Left kidney (tissue), 8 donors: ENCODE results near the gene CCDC39. TPM values are rescaled to one million over a fixed set of nuclear protein-coding genes. Genes with fewer than 3 reads are reported as not detected.

Source experiments
- DNase-seq: peaks from one replicate; pipeline ENCODE4 v3.0.0-alpha.2; 2013
- long read RNA-seq, 8 donors: transcript quantifications; one replicate each; lab custom pipeline, GENCODE V29; 2026
- polyA plus RNA-seq: library from polyadenylated mRNA; unstranded; fragments of 120-200 nt; gene quantifications from one replicate; pipeline ENCODE4 v1.2.1, GENCODE V29; 2013; ENCODE audit not compliant: insufficient read length

The CCDC39 gene
- polyA plus RNA-seq, result 9.8 TPM
- long read RNA-seq, donor 1, result 0 reads
- long read RNA-seq, donor 2, result 0 reads
- long read RNA-seq, donor 3, result 0 reads
- long read RNA-seq, donor 4, result 0 reads
- long read RNA-seq, donor 5, partial matches to known transcripts, result 0 of 1 reads
- long read RNA-seq, donor 5, other reads (novel, unspliced or antisense), result 0 of 1 reads
- long read RNA-seq, donor 6, partial matches to known transcripts, result 12 of 24 reads
- long read RNA-seq, donor 6, other reads (novel, unspliced or antisense), result 12 of 24 reads
- long read RNA-seq, donor 7, result 0 reads
- long read RNA-seq, donor 8, result 0 reads

DNA sequence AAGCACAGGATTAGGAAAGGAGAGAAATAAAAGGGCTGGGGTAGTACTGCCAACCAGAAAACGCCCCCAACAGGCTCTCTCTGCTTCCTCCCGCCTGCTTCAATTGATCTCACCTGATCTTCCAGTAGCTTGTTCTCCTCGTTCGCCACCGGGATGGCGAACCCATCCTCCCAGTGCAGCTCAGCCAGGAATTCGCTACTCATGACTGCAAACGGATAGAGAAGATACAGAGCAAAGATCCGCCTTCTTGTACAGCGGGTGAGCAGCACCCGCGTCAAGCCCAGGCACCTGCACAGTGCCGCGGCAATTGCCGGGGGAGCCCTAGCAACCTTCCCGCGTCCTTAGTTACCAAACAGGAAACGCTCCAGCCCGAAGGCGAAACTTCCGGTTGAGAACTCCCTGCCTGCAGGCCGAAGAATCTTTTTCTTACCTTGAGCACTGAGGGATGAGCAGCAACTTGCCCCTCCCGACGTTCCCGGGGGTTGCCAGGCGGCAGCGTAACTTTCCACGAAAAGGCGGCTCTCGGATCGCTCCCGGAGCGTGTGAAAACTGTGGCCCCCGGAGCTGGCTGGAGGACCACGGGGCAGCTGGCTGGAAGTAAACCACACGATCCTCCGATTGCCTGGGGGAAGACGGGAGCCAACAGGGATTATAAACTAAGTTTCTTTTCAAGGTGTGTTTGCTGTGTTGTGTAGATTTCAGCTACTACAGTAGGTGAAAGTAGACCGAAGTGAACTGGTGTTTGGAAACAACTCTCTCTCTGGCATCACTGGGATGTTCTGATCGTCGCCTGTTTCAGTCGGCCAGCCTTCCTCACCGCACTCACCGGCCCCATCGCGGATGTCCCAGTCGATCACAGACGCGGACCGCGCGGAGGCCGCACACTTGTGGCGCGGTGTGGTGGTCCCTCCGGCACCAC lies at the start of gene CCDC39:
Gene CCDC39 (minus strand): TSS at position 312 of the 919 bp plus-strand sequence. CDS start 109 bp downstream, at position 203.
- DNase-seq, result peak; percentile 79

DNA sequence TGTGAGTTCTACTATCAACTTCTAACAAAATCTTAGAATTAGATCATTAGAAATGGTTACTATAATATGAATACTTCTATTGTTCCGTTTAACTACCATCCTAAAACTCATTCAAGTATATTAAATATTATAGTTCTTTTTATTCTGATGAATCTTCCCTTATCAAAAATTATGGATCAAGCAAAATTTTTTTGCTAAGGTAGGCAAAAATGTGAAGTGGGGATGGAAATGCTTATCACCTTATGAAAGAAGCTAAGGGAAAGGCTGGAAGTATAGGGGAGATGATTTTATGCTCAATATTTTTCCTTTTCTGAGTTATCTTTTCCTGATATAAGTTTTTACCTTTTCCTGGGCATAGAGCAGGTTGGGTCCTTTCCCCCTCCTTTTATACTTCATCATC lies 40.7 kb upstream of the CCDC39 start:
- no peak for DNase-seq

DNA sequence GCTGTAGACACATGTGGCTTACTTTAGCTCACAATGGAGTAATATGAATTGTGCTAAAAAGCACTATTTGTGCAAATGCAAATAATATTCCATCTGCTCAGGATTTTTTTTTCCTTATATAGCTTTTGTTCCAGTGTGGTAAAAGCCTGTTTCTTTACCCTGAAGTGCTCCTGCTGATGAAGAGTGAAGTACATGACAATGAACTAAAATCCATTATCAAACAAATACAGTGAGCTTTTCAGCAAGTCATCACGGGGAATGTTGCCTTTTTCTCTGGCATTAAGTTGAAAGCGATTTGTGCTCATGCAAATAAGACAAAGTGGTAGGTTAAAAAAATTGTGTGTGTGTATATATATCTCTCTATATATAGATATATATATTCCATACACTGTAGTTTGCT lies 28.6 kb upstream of the CCDC39 start:
- no peak for DNase-seq

DNA sequence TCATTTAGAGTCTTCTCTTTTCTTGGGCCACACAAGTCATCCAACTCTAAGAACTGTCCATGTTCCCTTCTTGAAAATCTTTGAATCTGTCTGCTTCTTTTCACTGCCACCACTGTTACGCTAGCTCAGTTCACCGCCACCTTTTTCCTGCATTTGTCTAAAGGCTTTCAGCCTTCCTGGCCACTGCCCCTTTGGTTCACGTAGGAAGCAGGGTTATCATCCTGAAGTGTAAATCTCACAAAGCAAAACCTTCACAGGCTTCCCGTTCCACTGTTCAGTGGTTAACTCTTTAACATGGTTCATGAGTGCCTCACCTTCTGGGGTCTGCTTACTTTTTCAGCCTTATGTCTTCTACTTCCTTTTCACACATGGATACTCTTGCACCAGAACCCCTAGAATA lies 26.3 kb upstream of the CCDC39 start:
- DNase-seq, result peak; percentile 1

DNA sequence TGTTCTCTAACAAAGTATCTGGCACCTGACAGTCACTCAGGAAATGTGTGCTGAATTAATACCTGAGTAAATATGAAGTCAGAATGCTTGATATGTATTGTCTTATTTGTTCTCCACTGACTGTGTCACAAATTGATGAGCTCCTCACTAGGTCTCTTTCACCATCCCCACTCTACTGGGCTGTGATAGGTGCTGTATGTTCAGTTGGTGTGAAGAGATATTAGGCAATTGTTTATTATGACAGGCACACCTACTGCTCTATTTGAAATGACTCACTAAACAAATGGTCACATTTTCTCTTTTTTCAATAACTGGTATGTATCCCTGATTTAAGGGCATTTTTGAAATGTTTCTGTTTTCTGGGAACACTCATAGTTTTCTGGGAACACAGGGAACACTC lies 25.2 kb upstream of the CCDC39 start:
- DNase-seq, result no peak

DNA sequence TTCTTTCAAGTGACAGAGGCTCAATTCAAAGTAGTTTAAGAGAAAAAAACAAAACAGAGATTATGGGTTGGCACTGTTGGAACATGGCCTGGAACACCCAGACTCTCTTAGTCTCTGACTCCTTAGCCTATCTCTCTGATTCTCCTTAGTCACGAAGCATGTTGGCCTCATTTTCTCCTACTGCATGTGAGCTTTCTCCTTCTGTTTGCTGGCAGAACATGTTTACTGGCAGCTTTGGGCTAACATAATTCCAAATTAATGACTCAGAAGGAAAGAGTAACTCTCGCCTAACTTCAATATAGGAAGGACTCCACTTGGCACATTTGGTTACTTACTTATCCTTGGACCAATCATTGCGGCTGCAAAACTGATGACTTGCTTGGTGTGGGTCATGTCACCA lies 21.7 kb upstream of the CCDC39 start:
- no peak for DNase-seq

DNA sequence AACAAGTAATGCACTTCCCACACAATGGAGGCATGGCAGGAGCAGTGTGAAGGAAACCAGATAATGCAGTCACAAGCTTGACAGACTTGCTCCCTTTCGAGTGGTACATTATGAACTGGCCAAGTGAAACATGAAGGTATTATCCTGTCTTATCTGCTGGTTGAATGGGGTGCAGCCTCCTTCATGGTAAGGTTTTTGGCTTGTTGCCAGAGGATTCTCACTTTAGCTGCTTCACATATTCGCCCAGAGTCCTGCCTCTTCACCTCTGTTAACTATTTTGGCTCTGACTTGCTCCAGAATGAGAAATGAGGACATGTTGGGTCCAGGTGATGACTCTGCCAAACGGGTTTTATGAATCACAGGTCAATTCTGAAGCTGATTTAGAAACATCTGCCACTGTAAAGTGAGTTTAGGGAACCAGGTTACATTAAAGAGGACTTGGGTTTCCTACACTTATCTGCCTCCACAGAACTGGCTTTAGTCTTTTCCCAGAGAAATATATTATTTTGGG lies 19.5 kb upstream of the CCDC39 start:
- no peak for DNase-seq

DNA sequence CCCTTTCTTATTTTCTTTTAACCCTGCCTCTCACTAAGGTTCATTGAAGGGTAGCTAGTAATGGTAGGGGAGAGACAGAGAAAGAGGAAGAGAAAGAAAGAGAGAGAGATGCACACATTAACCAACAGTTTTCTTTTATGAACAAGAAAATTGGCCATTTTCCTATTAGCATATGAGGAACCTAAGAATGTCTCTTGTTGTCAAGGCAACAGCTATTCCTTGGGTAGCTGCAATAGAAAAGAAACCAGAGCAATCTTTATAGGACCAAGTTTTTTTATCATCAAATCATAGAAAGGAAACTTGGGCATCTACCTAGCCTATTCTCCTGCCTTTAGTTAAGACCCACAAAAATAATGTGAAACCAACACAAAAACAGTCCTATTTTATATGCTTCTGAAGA lies 15.0 kb upstream of the CCDC39 start:
- DNase-seq, result no peak

DNA sequence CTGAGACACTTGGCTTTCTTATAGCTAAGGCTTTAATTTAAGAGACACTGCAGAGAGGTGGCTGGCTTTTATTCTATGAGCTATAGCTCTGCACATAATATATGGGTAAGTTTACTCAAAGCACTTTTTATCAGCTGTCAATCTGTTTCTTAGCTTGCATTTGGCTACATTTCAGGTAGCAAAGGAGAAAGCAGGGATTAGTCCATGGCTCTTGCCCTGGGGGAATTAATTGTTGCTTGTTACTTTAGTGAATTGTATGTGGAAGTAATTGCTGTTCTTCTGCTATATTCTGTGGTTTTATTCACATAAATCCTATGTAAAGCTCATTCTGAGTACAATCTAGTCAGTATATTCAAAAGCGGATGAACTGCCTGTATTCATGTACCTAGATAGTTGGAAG lies 14.4 kb upstream of the CCDC39 start:
- DNase-seq, result no peak

DNA sequence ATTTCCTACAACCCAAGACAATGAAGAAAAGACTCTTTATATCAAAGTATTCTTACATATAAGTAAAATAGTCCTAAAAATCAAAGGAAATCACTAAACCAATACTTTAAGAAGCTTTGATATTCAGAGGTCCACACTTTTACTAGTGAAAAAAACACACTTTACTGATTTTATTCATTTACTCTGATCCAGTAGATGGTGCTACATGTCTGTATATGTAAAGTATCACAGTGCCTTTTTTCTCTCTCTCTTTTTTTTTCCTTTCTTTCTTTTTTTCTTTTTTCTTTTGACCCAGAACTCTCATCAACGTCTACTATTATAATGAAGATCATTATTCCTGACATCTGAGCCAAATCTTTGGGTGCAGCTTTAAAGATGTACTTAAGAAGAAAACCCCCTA lies 10.8 kb upstream of the CCDC39 start:
- no peak for DNase-seq

DNA sequence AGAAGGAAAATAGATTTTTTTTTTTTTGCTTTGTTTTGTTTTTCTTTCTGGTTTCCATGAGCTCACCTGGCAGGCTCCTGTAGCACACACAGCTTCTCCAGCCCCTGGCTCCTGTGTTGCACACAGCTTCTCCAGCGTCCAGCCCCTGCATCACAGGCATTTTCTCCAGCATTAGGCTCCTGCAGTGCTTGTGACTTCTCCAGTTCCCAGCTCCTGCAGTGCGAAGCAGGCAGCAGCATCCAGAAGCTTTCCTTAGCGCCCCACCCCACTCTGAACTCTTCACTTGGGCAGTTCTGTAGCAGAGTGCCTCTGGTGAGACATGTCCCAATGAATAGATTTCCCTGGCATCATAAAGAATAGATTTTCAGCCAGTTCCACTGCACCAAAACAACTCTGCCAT lies 5.5 kb upstream of the CCDC39 start:
- no peak for DNase-seq

DNA sequence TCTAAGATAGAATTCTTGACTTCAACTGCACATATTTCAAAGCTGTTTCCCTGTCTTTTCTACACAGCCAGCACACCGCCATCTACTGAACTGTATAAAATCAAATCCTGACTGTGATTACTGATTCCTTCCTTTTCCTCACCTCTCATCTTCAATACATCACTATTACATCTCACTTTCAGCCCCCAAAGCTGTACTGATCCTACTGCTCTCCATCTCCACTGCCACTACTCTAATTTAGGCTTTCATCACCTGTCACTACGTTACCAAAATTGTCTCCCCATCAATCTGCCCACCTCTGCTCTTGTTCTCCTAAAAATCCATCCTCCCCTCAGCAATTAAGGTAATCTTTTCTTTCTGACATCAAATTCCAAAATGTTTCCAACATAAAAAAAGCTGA lies 4.5 kb upstream of the CCDC39 start:
- DNase-seq, result no peak

DNA sequence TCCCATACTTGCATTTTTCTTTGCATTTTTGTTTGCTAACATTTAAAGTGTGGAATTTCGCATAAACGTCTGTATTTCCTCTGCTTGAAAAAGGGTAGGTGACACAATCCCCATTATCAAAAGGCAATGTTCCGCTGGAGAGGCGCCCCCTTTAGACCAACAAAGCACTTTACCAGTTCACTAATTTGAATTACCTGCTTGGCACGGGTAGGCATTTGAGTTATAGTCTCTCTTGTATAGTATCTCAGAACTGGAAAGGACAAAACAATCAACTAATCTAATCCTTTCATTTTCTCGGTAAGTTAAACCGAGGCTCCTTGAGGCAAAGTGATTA lies 775 bp upstream of the CCDC39 start:
- DNase-seq, result peak; percentile 63

DNA sequence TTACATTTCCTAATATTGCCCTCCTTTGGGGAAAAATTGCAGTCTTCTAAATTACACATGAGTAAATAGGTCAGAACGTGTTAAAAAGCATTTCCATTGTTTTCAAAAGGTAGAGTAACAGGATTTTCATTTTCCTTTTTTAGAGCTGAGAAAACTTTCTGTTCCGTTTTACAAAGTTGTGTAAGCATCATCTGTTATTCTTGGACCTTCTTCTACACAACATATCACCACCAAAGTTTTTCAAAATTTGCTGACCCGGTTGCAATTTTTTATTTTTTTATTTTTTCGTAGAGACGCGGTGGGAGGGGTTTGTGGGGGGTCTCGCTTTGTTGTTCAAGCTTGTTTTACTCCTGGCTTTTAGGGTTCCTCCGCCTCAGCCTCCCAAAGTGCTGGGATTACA lies 1.1 kb downstream of the CCDC39 start:
- no peak for DNase-seq

DNA sequence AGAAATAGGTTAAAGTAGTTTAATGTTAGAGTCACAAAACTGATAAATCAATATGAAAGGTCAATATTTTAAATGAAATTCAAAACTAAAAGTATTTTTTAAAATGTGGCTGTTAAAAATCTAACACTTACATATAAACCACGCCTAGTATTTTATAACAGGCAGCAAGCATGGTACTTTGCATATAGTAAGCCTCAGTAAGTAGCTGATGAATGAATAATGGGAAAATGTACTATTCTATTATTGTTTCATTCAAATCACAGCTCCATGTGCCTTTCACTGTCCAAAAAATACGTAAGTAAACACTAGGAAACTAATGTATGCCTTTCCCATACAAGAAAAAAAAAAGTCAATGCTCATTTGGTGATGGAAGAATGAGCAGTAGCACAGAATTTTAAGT lies 17.8 kb downstream of the CCDC39 start:
- no peak for DNase-seq

DNA sequence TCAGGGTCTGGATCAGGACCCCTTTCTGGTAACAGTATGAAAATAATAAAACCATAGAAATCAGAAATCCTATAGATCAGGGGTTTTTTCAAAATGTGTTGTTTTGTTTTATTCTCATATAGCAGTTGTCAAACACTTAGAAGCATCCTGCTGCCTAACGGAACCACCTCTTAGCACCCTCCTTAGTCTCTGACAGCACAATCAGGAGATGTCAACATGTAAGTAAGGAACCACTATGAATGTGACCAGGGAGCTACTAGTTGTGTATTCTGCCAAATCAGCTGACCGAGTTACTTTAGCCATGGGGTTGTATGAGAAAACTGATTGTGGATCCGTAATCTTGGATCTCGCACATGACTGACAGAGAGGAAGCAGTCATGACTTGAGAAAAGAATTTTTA lies 22.2 kb downstream of the CCDC39 start:
- no peak for DNase-seq

DNA sequence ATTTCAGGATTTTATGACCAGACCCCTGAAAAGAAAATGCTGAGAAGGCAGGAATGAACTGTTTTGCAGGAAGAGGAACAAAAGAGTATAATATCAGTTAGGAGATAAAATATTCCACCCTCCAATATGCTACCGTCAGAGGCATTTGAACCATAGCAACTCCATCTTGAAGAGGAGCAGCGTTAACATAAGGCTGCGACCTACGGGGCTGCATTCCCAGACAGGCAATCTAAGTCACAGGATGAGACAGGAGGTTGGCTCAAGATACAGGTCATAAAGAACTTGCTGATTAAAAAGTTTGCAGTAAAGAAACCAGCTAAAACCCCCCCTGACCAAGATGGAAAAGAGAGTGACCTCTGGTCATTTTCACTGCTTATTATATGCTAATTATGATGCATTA lies 22.9 kb downstream of the CCDC39 start:
- DNase-seq, result no peak

DNA sequence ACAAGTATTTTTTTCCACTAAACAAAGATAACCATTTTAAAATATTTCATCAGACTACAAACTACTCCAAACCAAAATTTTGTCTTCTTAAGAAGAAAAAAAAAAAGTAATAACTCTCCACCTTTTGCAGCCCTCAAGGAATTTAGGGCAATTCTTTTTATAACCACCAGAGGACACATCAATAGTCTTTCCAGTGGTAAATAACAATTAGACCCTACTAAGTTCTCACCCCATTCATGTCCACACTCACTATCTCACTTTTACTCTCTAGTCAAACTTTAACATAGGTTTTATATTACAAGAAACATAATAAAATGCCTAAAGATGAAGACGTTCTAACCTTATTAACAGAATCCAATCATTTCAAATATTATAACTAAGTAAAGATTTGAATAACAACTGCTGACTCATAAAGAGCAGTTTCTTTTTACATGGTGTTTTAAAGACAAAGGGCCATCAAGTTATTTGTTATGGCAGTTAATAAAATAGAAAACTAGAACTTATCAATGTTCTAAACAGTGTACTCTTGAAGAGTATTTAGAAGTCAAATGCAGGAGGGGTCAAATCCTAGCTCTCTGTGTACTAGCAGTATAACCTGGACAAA lies 33.0 kb downstream of the CCDC39 start:
- DNase-seq, result no peak

DNA sequence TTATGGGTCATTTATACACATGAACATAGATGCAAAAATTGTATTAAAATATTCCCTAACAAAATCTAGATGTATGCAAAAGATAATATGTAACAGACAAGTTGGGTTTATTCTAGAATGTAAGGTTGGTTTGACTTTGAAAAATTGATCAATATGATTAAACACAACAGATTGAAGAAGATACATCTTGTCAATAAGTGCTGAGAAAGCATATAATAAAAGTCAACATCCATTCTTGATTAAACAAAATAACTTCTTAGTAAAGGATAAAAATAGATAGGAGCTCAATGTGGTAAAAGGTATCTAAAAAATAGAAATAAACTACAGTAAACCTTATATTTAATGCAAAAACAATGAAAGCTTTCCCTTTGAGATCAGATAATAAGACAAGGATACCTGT lies 38.3 kb downstream of the CCDC39 start:
- DNase-seq, result no peak

DNA sequence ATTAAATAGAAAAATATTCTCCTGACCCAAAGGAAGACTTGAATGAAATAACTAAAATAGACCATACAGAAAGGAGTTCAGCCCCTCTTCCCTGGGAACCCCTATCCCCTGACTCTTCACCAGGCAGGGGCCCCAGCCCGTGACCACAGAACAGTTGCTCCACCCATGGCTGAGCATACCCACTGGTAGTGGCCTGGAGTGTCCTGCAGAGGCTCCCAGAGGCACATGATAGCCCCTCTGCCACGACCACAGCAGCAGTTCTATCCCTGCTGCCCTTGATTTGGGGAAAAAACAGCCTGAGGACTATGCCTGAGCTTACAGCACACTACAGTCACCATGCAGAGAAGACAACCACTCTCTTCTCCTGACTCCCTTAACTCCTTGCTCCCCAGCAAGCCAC lies 45.6 kb downstream of the CCDC39 start:
- DNase-seq, result no peak

DNA sequence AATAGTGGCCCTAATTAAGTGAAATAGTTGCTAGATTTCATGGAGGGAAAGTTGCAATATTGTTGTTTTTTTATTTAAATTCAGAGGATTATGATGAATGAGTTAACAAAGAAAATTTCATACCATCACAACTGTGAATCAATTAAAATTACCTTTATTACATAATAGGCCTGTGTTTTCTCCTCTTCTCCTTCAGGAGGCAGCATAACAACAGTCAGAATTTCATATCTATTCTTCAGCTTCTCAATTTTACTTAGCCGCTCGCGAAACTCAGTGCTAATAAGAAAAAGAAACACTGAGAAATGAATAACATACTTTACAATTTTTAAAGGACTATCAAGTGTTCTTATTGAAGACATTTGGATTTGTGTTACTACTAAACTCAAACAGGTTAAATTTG lies 48.0 kb downstream of the CCDC39 start:
- DNase-seq, result no peak

DNA sequence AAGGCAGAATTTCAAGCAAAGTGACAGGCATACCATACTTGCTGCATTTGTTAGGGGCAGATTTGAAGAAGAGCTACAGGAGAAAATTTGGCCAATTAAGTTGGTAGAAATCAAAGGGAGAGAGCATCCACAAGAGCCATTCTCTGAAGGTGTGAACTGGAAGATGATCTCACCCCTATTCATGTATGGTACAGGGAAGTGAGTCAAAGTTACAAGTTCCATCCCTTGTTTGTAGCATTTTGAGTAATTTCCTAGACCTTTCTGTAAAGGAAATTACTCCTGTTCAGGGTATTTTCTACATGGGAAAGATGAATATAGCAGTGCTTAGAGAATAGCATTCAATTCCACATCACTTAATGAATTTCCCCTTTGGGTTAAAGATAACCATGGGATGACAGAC lies 48.9 kb downstream of the CCDC39 start:
- no peak for DNase-seq

DNA sequence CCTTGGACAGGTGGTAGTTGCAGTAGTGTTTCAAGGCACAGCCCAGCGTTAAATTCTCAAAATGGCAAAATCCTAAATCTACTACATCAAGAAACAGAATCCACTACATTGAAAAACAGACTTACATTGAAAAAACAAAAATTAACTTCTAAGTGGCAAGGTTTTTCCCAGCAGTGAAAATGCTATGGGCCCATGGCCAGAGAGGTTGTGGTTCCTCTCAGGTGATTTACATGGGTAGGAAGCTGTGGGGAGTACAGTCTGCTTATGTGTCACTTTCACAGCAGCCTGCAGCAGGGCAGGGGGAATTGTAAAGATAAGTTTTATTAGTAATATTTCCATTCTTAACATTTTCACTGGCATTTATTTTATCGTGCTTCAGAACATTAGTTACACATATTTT lies 52.4 kb downstream of the CCDC39 start:
- no peak for DNase-seq
